ENCODE results near the gene OR6S1. TPM values are rescaled to one million over a fixed set of nuclear protein-coding genes. Genes with fewer than 3 reads are reported as not detected.

Gene OR6S1
- total RNA-seq (2014; rRNA removed; shearing (Covaris generic)): not detected in 2 replicates

- DNase-seq (ENCODE audit: low spot score): no peak
Observed at GRCh38 chr14:20641591-20641990, at the start of gene OR6S1. OR6S1 (minus strand) TSS chr14:20641691; CDS start chr14:20641691, 0 bp downstream.

- DNase-seq (ENCODE audit: low spot score): peak; percentile 77
Observed at GRCh38 chr14:20690848-20691640, 49.6 kb upstream of the OR6S1 start.

- DNase-seq (ENCODE audit: low spot score): peak; percentile 1
Observed at GRCh38 chr14:20688167-20688839, 46.8 kb upstream of the OR6S1 start, which contains the start of gene ANG. ANG (plus strand) TSS chr14:20688764; CDS start chr14:20693565, 4,801 bp downstream.

GRCh38 chr14:20687362-20688166 is 46.1 kb upstream of the OR6S1 start:
- DNase-seq (ENCODE audit: low spot score): peak; percentile 56

GRCh38 chr14:20686386-20687143 is 45.1 kb upstream of the OR6S1 start:
- peak; percentile 12 for DNase-seq (ENCODE audit: low spot score)

- DNase-seq (ENCODE audit: low spot score): peak; percentile 43
Observed at GRCh38 chr14:20684662-20685456, 43.4 kb upstream of the OR6S1 start.

GRCh38 chr14:20683891-20684661 is 42.6 kb upstream of the OR6S1 start, which contains the start of gene RNASE4:
RNASE4 (plus strand) TSS chr14:20684560; CDS start chr14:20699372, 14,812 bp downstream.
- DNase-seq (ENCODE audit: low spot score): peak; percentile 78

GRCh38 chr14:20683125-20683890 is 41.8 kb upstream of the OR6S1 start:
- DNase-seq (ENCODE audit: low spot score): peak; percentile 88

GRCh38 chr14:20682435-20683124 is 41.1 kb upstream of the OR6S1 start:
- DNase-seq (ENCODE audit: low spot score): peak; percentile 85

- no peak for DNase-seq (ENCODE audit: low spot score)
Observed at GRCh38 chr14:20682127-20682434, 40.6 kb upstream of the OR6S1 start.

GRCh38 chr14:20681348-20682126 is 40.0 kb upstream of the OR6S1 start:
- DNase-seq (ENCODE audit: low spot score): peak; percentile 89

- DNase-seq (ENCODE audit: low spot score): no peak
Observed at GRCh38 chr14:20680843-20681347, 39.4 kb upstream of the OR6S1 start.

- DNase-seq (ENCODE audit: low spot score): no peak
Observed at GRCh38 chr14:20680363-20680762, 38.9 kb upstream of the OR6S1 start.

GRCh38 chr14:20679907-20680306 is 38.4 kb upstream of the OR6S1 start:
- peak; percentile 51 for DNase-seq (ENCODE audit: low spot score)

- no peak for DNase-seq (ENCODE audit: low spot score)
Observed at GRCh38 chr14:20676072-20676471, 34.6 kb upstream of the OR6S1 start.

GRCh38 chr14:20675669-20676068 is 34.2 kb upstream of the OR6S1 start:
- DNase-seq (ENCODE audit: low spot score): no peak
